Right lobe of liver (tissue), 6 donors: ENCODE results near the gene NR1I2. TPM values are rescaled to one million over a fixed set of nuclear protein-coding genes. Genes with fewer than 3 reads are reported as not detected.
A peak's percentile ranks its signal among the peaks of the same experiment; 100 is the strongest.

Experiments used
- ATAC-seq, 4 donors: fragments of 200-7000 bp; cut with Tn5 transposase; one replicate each; pipeline ENCODE4 v1.9.1; 2020; ENCODE audit warnings: mild to moderate bottlenecking in 4 of 4, moderate library complexity in 4 of 4
- DNase-seq, 3 donors: peaks; one replicate each; pipeline ENCODE4 v3.0.0-alpha.2; 2020
- H3K27ac ChIP-seq, 3 donors: fragments of 200-600 bp; one replicate each; pipeline ENCODE4 v1.8.0; 2022
- H3K27me3 ChIP-seq, 2 donors: fragments of 200-600 bp; one replicate each; pipeline ENCODE4 v1.8.0; 2022
- H3K36me3 ChIP-seq, 4 donors: fragments of 200-600 bp; sonication (generic) in 1 of 4; one replicate each; pipeline versions ENCODE4 v1.5.1 to v1.8.0; 2017 to 2022; ENCODE audit warnings: control low read depth in 1 of 4
- H3K4me1 ChIP-seq, 4 donors: fragments of 200-600 bp; sonication (generic) in 1 of 4; one replicate each; pipeline versions ENCODE4 v1.5.1 to v1.8.0; 2017 to 2022; ENCODE audit warnings: control low read depth in 1 of 4
- H3K4me3 ChIP-seq, 3 donors: fragments of 200-600 bp; one replicate each; pipeline ENCODE4 v1.8.0; 2022
- H3K9me3 ChIP-seq, 4 donors: fragments of 200-600 bp; sonication (generic) in 1 of 4; one replicate each; pipeline versions ENCODE4 v1.5.1 to v1.8.0; 2017 to 2022; ENCODE audit warnings: control low read depth in 1 of 4
- CTCF ChIP-seq, 4 donors: fragments of 200-600 bp in 3 of 4; fragments of 450-650 bp in 1 of 4; IDR thresholded peaks; one replicate each; pipeline versions ENCODE4 v1.5.1 to v1.8.0; 2016 to 2022; ENCODE audit warnings: antibody characterized with exemption in 4 of 4, mild to moderate bottlenecking in 2 of 4
- POLR2A ChIP-seq: fragments of 450-650 bp; IDR thresholded peaks from one replicate; pipeline ENCODE4 v1.6.1; 2017; ENCODE audit warnings: antibody characterized with exemption, mild to moderate bottlenecking
- WGBS: methylation state at CpG from one replicate; pipeline ENCODE4 v1.1.6; 2018; ENCODE audit warnings: low coverage, low lambda C conversion rate; ENCODE audit not compliant: insufficient coverage; ENCODE audit errors: missing lambda C conversion rate; 5-methylcytosine and 5-hydroxymethylcytosine counted together
- intact Hi-C, 2 donors: fragments of 100-400 bp; cut with DNase I; formaldehyde crosslinking; loops; one replicate each; pipeline versions ENCODE4 v1.11.2 to v1.14.1; 2022
- total RNA-seq, 6 experiments: library from RNA; depleted of rRNA in 2 of 6; stranded (reverse); fragments of >200 nt in 2 of 6; fragmentation: NEBNext Ultra II Directional in 3 of 6; extraction: Animal tissue kit (Norgen Biotek cat#: 25700) in 3 of 6; gene quantifications; one replicate each; pipeline versions ENCODE4 v1.1.0 to v1.2.4, GENCODE V29; 2016 to 2023
- donor health status: DM: no; HTN: yes; CAD: no.
- donor health status: DM: no; HTN: no; CAD: no.
- donor health status: DM: no; HTN: no; CAD: no.
- donor health status: DM: no; HTN: yes; CAD: no.
- donor health status: DM: no; HTN: yes; CAD: no.

Gene NR1I2
- total RNA-seq, 6 experiments from 2014 or later: 24.9 to 188 (median 91.4) TPM

GRCh38 chr3:119767936-119768601, 13.8 kb upstream of the NR1I2 start:
- WGBS: no CpG with 5 or more reads among the region's 6 CpGs
- ATAC-seq: no peak
- intact Hi-C loops: no loop called here
- H3K9me3 ChIP-seq: no peaks in the 10 kb centered on the region
- H3K27me3 ChIP-seq: no peaks in the 10 kb centered on the region
- TF ChIP-seq POLR2A: no peak
- no peak for TF ChIP-seq CTCF (IDR thresholded peaks at IDR 0.05)
- H3K36me3 ChIP-seq: no peaks in the 10 kb centered on the region
- H3K4me3 ChIP-seq: no peak overlapping the region
- no peak overlapping the region for H3K27ac ChIP-seq
- no peak for DNase-seq
- no peaks in the 10 kb centered on the region for H3K4me1 ChIP-seq

- intact Hi-C loops: no loop called here
- H3K27ac ChIP-seq: no peak overlapping the region
- ATAC-seq: peak in 1 of 4 donors; percentile 31
- WGBS: 75% methylated on average over 6 of the region's 9 CpGs
- TF ChIP-seq POLR2A (no peak), CTCF (IDR thresholded peaks at IDR 0.05) (no peak)
- DNase-seq: no peak
- no peaks in the 10 kb centered on the region for H3K27me3 ChIP-seq
- no peaks in the 10 kb centered on the region for H3K4me1 ChIP-seq
- H3K36me3 ChIP-seq: no peaks in the 10 kb centered on the region
- H3K9me3 ChIP-seq: no peaks in the 10 kb centered on the region
- no peak overlapping the region for H3K4me3 ChIP-seq
These were observed 13.1 kb upstream of the NR1I2 start for GRCh38 chr3:119768668-119769393.

GRCh38 chr3:119769394-119770149, 12.3 kb upstream of the NR1I2 start:
- DNase-seq (no peak), ATAC-seq (peak in 3 of 4 donors; percentile 20 to 56 (median 52))
- intact Hi-C loops: no loop called here
- H3K4me1 ChIP-seq: no peaks in the 10 kb centered on the region
- no peaks in the 10 kb centered on the region for H3K27me3 ChIP-seq
- TF ChIP-seq POLR2A: no peak
- TF ChIP-seq CTCF (IDR thresholded peaks at IDR 0.05): no peak
- H3K4me3 ChIP-seq: no peak overlapping the region
- H3K27ac ChIP-seq: no peak overlapping the region
- WGBS: 66% methylated on average over 8 of the region's 8 CpGs
- no peaks in the 10 kb centered on the region for H3K36me3 ChIP-seq
- no peaks in the 10 kb centered on the region for H3K9me3 ChIP-seq

GRCh38 chr3:119774444-119774843, 7.5 kb upstream of the NR1I2 start:
- DNase-seq: no peak
- ATAC-seq: peak in 3 of 4 donors; percentile 30 to 57 (median 38)
- Histone ChIP-seq H3K4me3 (no peak overlapping the region), H3K27me3 (no peaks in the 10 kb centered on the region), H3K27ac (no peak overlapping the region), H3K36me3 (no peaks in the 10 kb centered on the region), H3K9me3 (no peaks in the 10 kb centered on the region), H3K4me1 (no peaks in the 10 kb centered on the region)
- TF ChIP-seq CTCF (IDR thresholded peaks at IDR 0.05) (no peak), POLR2A (no peak)
- intact Hi-C loops: no loop called here
- 15% methylated on average over 2 of the region's 2 CpGs for WGBS
